Rectal smooth muscle tissue (tissue), 1 donor: ENCODE results near the gene TSPAN31.

ENCODE experiments used
- H3K27ac ChIP-seq: one replicate; pipeline ENCODE4 v1.7.0; 2013; ENCODE audit warnings: low read depth, low read length, inconsistent platforms
- H3K27me3 ChIP-seq: one replicate; pipeline ENCODE4 v1.7.0; 2013; ENCODE audit warnings: low read length; ENCODE audit not compliant: control insufficient read depth, insufficient read depth
- H3K36me3 ChIP-seq: one replicate; pipeline ENCODE4 v1.7.0; 2013; ENCODE audit warnings: low read length; ENCODE audit not compliant: control insufficient read depth, insufficient read depth
- H3K4me1 ChIP-seq: one replicate; pipeline ENCODE4 v1.7.0; 2013; ENCODE audit warnings: low read length; ENCODE audit not compliant: control insufficient read depth, insufficient read depth
- H3K4me3 ChIP-seq: one replicate; pipeline ENCODE4 v1.7.0; 2013; ENCODE audit warnings: low read length
- H3K9ac ChIP-seq: one replicate; pipeline ENCODE4 v1.7.0; 2013; ENCODE audit warnings: low read length

The TSPAN31 gene

GRCh38 chr12:57741844-57742738 is 2.7 kb upstream of the TSPAN31 start:
- peaks cover 5% of the 10 kb centered on the region for H3K4me1 ChIP-seq
- H3K9ac ChIP-seq: no peak overlapping the region
- no peak overlapping the region for H3K27ac ChIP-seq

GRCh38 chr12:57743769-57744168 is 1.1 kb upstream of the TSPAN31 start:
- no peak overlapping the region for H3K27ac ChIP-seq
- H3K9ac ChIP-seq: no peak overlapping the region
- peaks cover 10% of the 10 kb centered on the region for H3K27me3 ChIP-seq
- H3K36me3 ChIP-seq: peaks cover 9% of the 10 kb centered on the region
- H3K4me1 ChIP-seq: peaks cover 5% of the 10 kb centered on the region
- no peak overlapping the region for H3K4me3 ChIP-seq

More at GRCh38 chr12:57741844-57742738, 2.7 kb upstream of the TSPAN31 start:
- Histone ChIP-seq H3K4me3 (peak overlapping the region; percentile 51), H3K36me3 (peaks cover 2% of the 10 kb centered on the region), H3K27me3 (peaks cover 14% of the 10 kb centered on the region)

GRCh38 chr12:57744194-57744776 is 554 bp upstream of the TSPAN31 start:
- H3K4me3 ChIP-seq: peak overlapping the region; percentile 86
- no peak overlapping the region for H3K9ac ChIP-seq
- H3K4me1 ChIP-seq: peaks cover 5% of the 10 kb centered on the region
- peak overlapping the region; percentile 93 for H3K27ac ChIP-seq
- peaks cover 7% of the 10 kb centered on the region for H3K27me3 ChIP-seq
- peaks cover 13% of the 10 kb centered on the region for H3K36me3 ChIP-seq

GRCh38 chr12:57745485-57745881 is 644 bp downstream of the TSPAN31 start:
- Histone ChIP-seq H3K4me1 (peaks cover 5% of the 10 kb centered on the region), H3K4me3 (peak overlapping the region; percentile 86), H3K27me3 (no peaks in the 10 kb centered on the region), H3K27ac (peak overlapping the region; percentile 93), H3K9ac (peak overlapping the region; percentile 84), H3K36me3 (peaks cover 17% of the 10 kb centered on the region)

GRCh38 chr12:57746025-57746424 is 1.2 kb downstream of the TSPAN31 start:
- Histone ChIP-seq H3K27ac (peak overlapping the region; percentile 93), H3K36me3 (peaks cover 17% of the 10 kb centered on the region), H3K4me1 (peaks cover 7% of the 10 kb centered on the region), H3K27me3 (no peaks in the 10 kb centered on the region), H3K4me3 (peak overlapping the region; percentile 86), H3K9ac (no peak overlapping the region)

- Histone ChIP-seq H3K27me3 (no peaks in the 10 kb centered on the region), H3K27ac (no peak overlapping the region), H3K4me3 (no peak overlapping the region), H3K4me1 (peaks cover 17% of the 10 kb centered on the region), H3K9ac (no peak overlapping the region), H3K36me3 (peaks cover 17% of the 10 kb centered on the region)
These were observed 4.2 kb downstream of the TSPAN31 start for GRCh38 chr12:57749061-57749460.

- Histone ChIP-seq H3K36me3 (peaks cover 17% of the 10 kb centered on the region), H3K4me1 (peaks cover 17% of the 10 kb centered on the region), H3K27ac (peak overlapping the region; percentile 84), H3K4me3 (peak overlapping the region; percentile 84), H3K27me3 (no peaks in the 10 kb centered on the region), H3K9ac (no peak overlapping the region)
These were observed 6.0 kb downstream of the TSPAN31 start for GRCh38 chr12:57750561-57751431.

- Histone ChIP-seq H3K27me3 (no peaks in the 10 kb centered on the region), H3K36me3 (peaks cover 17% of the 10 kb centered on the region), H3K4me3 (peak overlapping the region; percentile 84), H3K9ac (peak overlapping the region; percentile 70), H3K27ac (peak overlapping the region; percentile 84), H3K4me1 (peaks cover 15% of the 10 kb centered on the region)
These were observed 6.6 kb downstream of the TSPAN31 start for GRCh38 chr12:57751432-57751787.

- H3K4me1 ChIP-seq: peaks cover 15% of the 10 kb centered on the region
- H3K9ac ChIP-seq: peak within 1 kb of the TSS; percentile 70
- peak within 1 kb of the TSS; percentile 84 for H3K4me3 ChIP-seq
- peak within 1 kb of the TSS; percentile 84 for H3K27ac ChIP-seq
- H3K27me3 ChIP-seq: no peaks in the 10 kb centered on the region
- H3K36me3 ChIP-seq: peaks cover 16% of the 10 kb centered on the region
These were observed 7.2 kb downstream of the TSPAN31 start, which contains the start of gene CDK4 for GRCh38 chr12:57751788-57752667. Gene CDK4 (minus strand): TSS chr12:57752310. CDS start chr12:57751717, 593 bp downstream.

- no peak overlapping the region for H3K9ac ChIP-seq
- H3K4me3 ChIP-seq: peak overlapping the region; percentile 68
- H3K27ac ChIP-seq: peak overlapping the region; percentile 22
These were observed 7.8 kb downstream of the TSPAN31 start for GRCh38 chr12:57752668-57753000.

GRCh38 chr12:57753756-57754337 is 9.0 kb downstream of the TSPAN31 start:
- Histone ChIP-seq H3K4me3 (no peak overlapping the region), H3K27ac (no peak overlapping the region), H3K36me3 (peaks cover 11% of the 10 kb centered on the region), H3K9ac (no peak overlapping the region), H3K4me1 (peaks cover 15% of the 10 kb centered on the region), H3K27me3 (no peaks in the 10 kb centered on the region)

More at GRCh38 chr12:57752668-57753000, 7.8 kb downstream of the TSPAN31 start:
- Histone ChIP-seq H3K27me3 (no peaks in the 10 kb centered on the region), H3K36me3 (peaks cover 12% of the 10 kb centered on the region), H3K4me1 (peaks cover 15% of the 10 kb centered on the region)
